ENCODE data around the gene CRTAP.

- no peak for TF ChIP-seq CTCF (IDR thresholded peaks at IDR 0.05)
- no peak for TF ChIP-seq POLR2AphosphoS5 (IDR thresholded peaks at IDR 0.05)
Measured at GRCh38 chr3:33091746-33092145, 22.1 kb upstream of the CRTAP start.
